ENCODE data around the gene NRGN. TPM values are rescaled to one million over a fixed set of nuclear protein-coding genes. Genes with fewer than 3 reads are reported as not detected.

The NRGN gene
- total and polyA plus RNA-seq, 2 of the 8 experiments (the other 6 are each of a cell fraction or from before 2014, with no cell fraction given) = 0.60 to 1.0 TPM

GRCh38 chr11:124763156-124763947 is 23.6 kb downstream of the NRGN start (continued):
- TF ChIP-seq ATF3 (IDR thresholded peaks at IDR 0.05; ENCODE audit: insufficient read depth, low read depth, low read length) (0 out of 2 replicates have a peak, but pooled peaks have one; percentile 12), RAD21 (IDR thresholded peaks at IDR 0.05 in 1 of 2, conservative IDR thresholded peaks at IDR 0.05 in 1 of 2; ENCODE audit: low read depth in 2 of 2, low read length in 2 of 2) (peak; percentile 59 to 66), SP1 (IDR thresholded peaks at IDR 0.05; ENCODE audit: low read depth, low read length) (0 out of 2 replicates have a peak, but pooled peaks have one; percentile 15), CTCF (IDR thresholded peaks at IDR 0.05; ENCODE audit: control extremely low read depth in 1 of 3, insufficient read depth in 1 of 3, low read depth in 1 of 3, low read length in 3 of 3) (peak; percentile 58 to 82 (median 72)), GABPA (IDR thresholded peaks at IDR 0.05; ENCODE audit: borderline replicate concordance, insufficient read depth, low read length) (no peak), CEBPB (IDR thresholded peaks at IDR 0.05; ENCODE audit: low read depth, low read length) (no peak), ASH2L (IDR thresholded peaks at IDR 0.05; ENCODE audit: low read length) (peak; percentile 47), CTBP2 (IDR thresholded peaks at IDR 0.05; ENCODE audit: borderline replicate concordance, insufficient read depth, insufficient read length, low read length) (no peak), TAF7 (optimal IDR thresholded peaks at IDR 0.05; ENCODE audit: borderline replicate concordance, low read depth, low read length) (peak; percentile 21), POLR2AphosphoS5 (IDR thresholded peaks at IDR 0.05; ENCODE audit: low read depth, low read length) (0 out of 2 replicates have a peak, but pooled peaks have one; percentile 31), E2F6 (IDR thresholded peaks at IDR 0.05) (peak; percentile 41), CHD1 (IDR thresholded peaks at IDR 0.05; ENCODE audit: low read depth, low read length) (no peak), SRF (IDR thresholded peaks at IDR 0.05; ENCODE audit: low read depth, low read length) (no peak), EGR1 (IDR thresholded peaks at IDR 0.05; ENCODE audit: borderline replicate concordance, low read depth, low read length) (0 out of 2 replicates have a peak, but pooled peaks have one; percentile 18)
